ENCODE measurements around the gene CDKN2A.

DNA sequence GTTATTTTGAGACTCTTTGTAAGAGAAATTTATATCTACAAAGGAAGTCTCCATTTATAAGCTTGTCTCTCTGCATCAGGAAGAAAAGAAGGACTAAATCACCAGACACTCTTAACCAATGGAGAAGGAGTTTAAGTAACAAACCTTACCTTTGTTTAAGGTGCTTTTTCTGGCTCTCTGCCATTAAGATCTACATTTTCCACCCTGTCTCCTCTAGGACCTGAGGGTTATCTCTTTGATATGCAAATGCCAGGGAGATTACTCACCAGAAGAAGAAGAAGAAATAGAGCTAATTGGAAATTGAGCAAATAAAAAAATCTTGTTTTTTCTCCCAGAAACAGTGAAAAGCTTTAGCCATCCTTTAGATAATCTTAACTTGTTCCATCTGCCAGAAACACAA, 60.9 kb downstream of the CDKN2A start:
- TF ChIP-seq, protein P1, sequence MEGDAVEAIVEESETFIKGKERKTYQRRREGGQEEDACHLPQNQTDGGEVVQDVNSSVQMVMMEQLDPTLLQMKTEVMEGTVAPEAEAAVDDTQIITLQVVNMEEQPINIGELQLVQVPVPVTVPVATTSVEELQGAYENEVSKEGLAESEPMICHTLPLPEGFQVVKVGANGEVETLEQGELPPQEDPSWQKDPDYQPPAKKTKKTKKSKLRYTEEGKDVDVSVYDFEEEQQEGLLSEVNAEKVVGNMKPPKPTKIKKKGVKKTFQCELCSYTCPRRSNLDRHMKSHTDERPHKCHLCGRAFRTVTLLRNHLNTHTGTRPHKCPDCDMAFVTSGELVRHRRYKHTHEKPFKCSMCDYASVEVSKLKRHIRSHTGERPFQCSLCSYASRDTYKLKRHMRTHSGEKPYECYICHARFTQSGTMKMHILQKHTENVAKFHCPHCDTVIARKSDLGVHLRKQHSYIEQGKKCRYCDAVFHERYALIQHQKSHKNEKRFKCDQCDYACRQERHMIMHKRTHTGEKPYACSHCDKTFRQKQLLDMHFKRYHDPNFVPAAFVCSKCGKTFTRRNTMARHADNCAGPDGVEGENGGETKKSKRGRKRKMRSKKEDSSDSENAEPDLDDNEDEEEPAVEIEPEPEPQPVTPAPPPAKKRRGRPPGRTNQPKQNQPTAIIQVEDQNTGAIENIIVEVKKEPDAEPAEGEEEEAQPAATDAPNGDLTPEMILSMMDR (conservative IDR thresholded peaks at IDR 0.05; ENCODE audit: low read depth, low read length): no peak
- TF ChIP-seq EZH2 (IDR thresholded peaks at IDR 0.05; ENCODE audit: low read length, unreplicated experiment): no peak
- TF ChIP-seq EZH2phosphoT487 (IDR thresholded peaks at IDR 0.05; ENCODE audit: borderline replicate concordance, low read length): no peak
